Activated CD4-positive, alpha-beta T cell treated with anti-CD3 and anti-CD28 coated beads for 36 hours (primary cell): ENCODE data around the gene PCDHGB2. TPM values are rescaled to one million over a fixed set of nuclear protein-coding genes. Genes with fewer than 3 reads are reported as not detected.
A peak's percentile ranks its signal among the peaks of the same experiment; 100 is the strongest.
"Not testable (repeated sequence)": the region's sequence is repeated elsewhere in the genome, so short reads cannot be mapped to it uniquely, and the experiment has no call there.

Experiments
- ATAC-seq: fragments of 200-7000 bp; cut with Tn5 transposase; one replicate; pipeline ENCODE4 v1.10.0; 2021; ENCODE audit warnings: mild to moderate bottlenecking, moderate library complexity
- CTCF ChIA-PET: fragments of 350-600 bp; sonication (Branson Sonifier 250); formaldehyde crosslinking; loops from one replicate; lab custom pipeline; 2021; ENCODE audit warnings: antibody characterized with exemption; lab: Charles Lee
- POLR2A ChIA-PET: fragments of 350-600 bp; sonication (Branson Sonifier 250); formaldehyde crosslinking; loops from one replicate; lab custom pipeline; 2021; ENCODE audit warnings: antibody characterized with exemption, inconsistent platforms; lab: Charles Lee
- DNase-seq: peaks from one replicate; pipeline ENCODE4 v3.0.0-alpha.2; 2020
- H3K27ac Mint-ChIP-seq: one replicate; pipeline ENCODE4 v1.8.0; 2021; ENCODE audit warnings: mixed read lengths
- H3K27me3 Mint-ChIP-seq: one replicate; pipeline ENCODE4 v1.8.0; 2021; ENCODE audit warnings: mixed read lengths
- H3K36me3 Mint-ChIP-seq: one replicate; pipeline ENCODE4 v1.8.0; 2021; ENCODE audit warnings: low read depth, mixed read lengths
- H3K4me1 Mint-ChIP-seq: one replicate; pipeline ENCODE4 v1.8.0; 2021; ENCODE audit warnings: mixed read lengths
- H3K4me3 Mint-ChIP-seq: one replicate; pipeline ENCODE4 v1.8.0; 2021; ENCODE audit warnings: mild to moderate bottlenecking, moderate library complexity, mixed read lengths
- H3K9me3 Mint-ChIP-seq: one replicate; pipeline ENCODE4 v1.8.0; 2021; ENCODE audit warnings: low read depth, mixed read lengths
- intact Hi-C, 2 experiments: fragments of 100-400 bp; cut with DNase I in 1 of 2; cut with micrococcal nuclease in 1 of 2; formaldehyde crosslinking; loops; one replicate each; pipeline versions ENCODE4 v1.14.2 to v1.15.1; 2022 to 2024; cut with DNase I, micrococcal nuclease
- total RNA-seq, 2 experiments: library from RNA; stranded (reverse); gene quantifications; one replicate each; pipeline ENCODE4 v1.2.3, GENCODE V29; 2021

Gene PCDHGB2
- total RNA-seq, 2 experiments from 2014 or later = 0.07 to 0.18 TPM

DNA sequence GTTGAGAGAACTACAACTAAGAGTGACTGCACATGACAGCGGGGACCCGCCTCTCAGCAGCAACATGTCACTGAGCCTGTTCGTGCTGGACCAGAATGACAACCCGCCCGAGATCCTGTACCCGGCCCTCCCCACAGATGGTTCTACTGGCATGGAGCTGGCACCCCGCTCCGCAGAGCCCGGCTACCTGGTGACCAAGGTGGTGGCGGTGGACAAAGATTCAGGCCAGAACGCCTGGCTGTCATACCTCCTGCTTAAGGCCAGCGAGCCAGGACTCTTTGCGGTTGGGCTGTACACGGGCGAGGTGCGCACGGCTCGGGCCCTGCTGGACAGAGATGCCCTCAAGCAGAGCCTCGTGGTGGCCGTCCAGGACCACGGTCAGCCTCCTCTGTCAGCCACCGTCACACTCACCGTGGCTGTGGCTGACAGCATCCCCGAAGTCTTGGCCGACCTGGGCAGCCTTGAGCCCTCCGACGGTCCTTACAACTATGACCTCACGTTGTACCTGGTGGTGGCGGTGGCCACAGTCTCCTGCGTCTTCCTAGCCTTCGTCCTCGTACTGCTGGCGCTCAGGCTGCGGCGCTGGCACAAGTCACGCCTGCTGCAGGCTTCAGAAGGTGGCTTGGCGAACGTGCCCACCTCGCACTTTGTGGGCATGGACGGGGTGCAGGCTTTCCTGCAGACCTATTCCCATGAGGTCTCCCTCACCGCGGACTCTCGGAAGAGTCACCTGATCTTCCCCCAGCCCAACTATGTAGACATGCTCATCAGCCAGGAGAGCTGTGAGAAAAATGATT is 24.9 kb downstream of the PCDHGB2 start:
- Mint-ChIP-seq H3K27me3 (peaks cover 70% of the 10 kb centered on the region), H3K4me3 (no peak overlapping the region), H3K36me3 (peaks cover 15% of the 10 kb centered on the region), H3K4me1 (no peaks in the 10 kb centered on the region), H3K27ac (no peak overlapping the region), H3K9me3 (peaks cover 35% of the 10 kb centered on the region)
- intact Hi-C loops = no loop called here
- CTCF ChIA-PET = no interaction called here
- no peak for ATAC-seq
- no peak for DNase-seq
- POLR2A ChIA-PET = no interaction called here

GRCh38 chr5:141387557-141388311 is 27.9 kb downstream of the PCDHGB2 start, which contains the start of gene PCDHGB4:
TSS of gene PCDHGB4 (plus strand) at chr5:141387698. CDS start at chr5:141387885, 187 bp downstream.
- peaks cover 42% of the 10 kb centered on the region for H3K9me3 Mint-ChIP-seq
- peak; percentile 56 for DNase-seq
- H3K36me3 Mint-ChIP-seq = peaks cover 18% of the 10 kb centered on the region
- peak; percentile 68 for ATAC-seq
- H3K27ac Mint-ChIP-seq, intact Hi-C loops, H3K4me1 Mint-ChIP-seq: not testable (repeated sequence)
- CTCF ChIA-PET = interaction anchor here (1.2 to 1.3 kb wide), 2 partner anchors 10 to 43 kb away, joined by 3 read pairs; partner anchors contain the start of gene PCDHGB5
- peak within 1 kb of the TSS; percentile 23 for H3K4me3 Mint-ChIP-seq
- H3K27me3 Mint-ChIP-seq = peaks cover 71% of the 10 kb centered on the region
- POLR2A ChIA-PET = interaction anchor here (0.6 kb wide), 1 partner anchor 127 kb away, joined by 3 read pairs; no protein-coding TSS in a partner anchor

GRCh38 chr5:141388661-141389060 is 28.9 kb downstream of the PCDHGB2 start:
- intact Hi-C loops = no loop called here
- peaks cover 21% of the 10 kb centered on the region for H3K36me3 Mint-ChIP-seq
- DNase-seq (no peak), ATAC-seq (no peak)
- peaks cover 43% of the 10 kb centered on the region for H3K9me3 Mint-ChIP-seq
- ChIA-PET CTCF (interaction anchor here (1.2 kb wide), 1 partner anchor 9 kb away, joined by 3 read pairs; the partner anchor contains the start of gene PCDHGB5), POLR2A (no interaction called here)
- H3K27me3 Mint-ChIP-seq = peaks cover 69% of the 10 kb centered on the region
- H3K27ac Mint-ChIP-seq = no peak overlapping the region
- H3K4me1 Mint-ChIP-seq = no peaks in the 10 kb centered on the region
- H3K4me3 Mint-ChIP-seq = no peak overlapping the region

GRCh38 chr5:141389153-141390042 is 29.6 kb downstream of the PCDHGB2 start:
- no peak for ATAC-seq
- Mint-ChIP-seq H3K4me3 (no peak overlapping the region), H3K27ac (no peak overlapping the region), H3K27me3 (peaks cover 69% of the 10 kb centered on the region), H3K9me3 (peaks cover 43% of the 10 kb centered on the region), H3K4me1 (no peaks in the 10 kb centered on the region), H3K36me3 (peaks cover 23% of the 10 kb centered on the region)
- ChIA-PET CTCF (interaction anchor here (0.6 to 2.6 kb wide), 4 partner anchors 14 to 124 kb away, joined by 3 to 7 read pairs (median 4); partner anchors contain the start of gene PCDHGA4), POLR2A (no interaction called here)
- intact Hi-C loops = no loop called here
- no peak for DNase-seq

DNA sequence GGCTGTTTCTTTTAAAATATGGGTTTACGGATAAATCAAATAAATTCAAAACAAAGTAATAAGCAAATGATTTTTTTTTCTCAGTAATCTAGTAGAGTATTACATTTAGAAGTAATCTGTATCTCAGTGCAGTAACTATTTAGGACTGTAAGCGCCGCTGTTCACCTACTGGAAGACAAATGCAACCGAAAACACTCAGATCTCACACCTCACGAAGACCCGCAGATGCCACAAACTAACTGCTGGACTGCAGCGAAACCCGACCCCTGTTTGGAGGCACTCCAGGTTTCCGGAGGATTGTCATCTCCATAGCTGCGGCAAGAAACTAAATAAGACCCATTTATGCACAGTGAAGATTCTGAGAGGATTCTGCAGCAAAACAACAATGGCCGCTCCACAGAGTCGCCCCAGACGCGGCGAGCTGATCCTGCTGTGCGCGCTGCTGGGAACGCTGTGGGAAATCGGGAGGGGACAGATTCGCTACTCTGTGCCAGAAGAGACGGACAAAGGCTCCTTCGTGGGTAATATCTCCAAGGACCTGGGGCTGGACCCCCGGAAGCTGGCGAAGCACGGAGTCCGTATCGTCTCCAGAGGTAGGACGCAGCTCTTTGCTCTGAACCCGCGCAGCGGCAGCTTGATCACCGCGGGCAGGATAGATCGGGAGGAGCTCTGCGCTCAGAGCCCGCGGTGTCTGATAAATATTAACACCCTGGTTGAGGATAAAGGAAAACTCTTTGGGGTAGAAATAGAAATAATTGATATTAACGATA is 32.8 kb downstream of the PCDHGB2 start, which contains the start of gene PCDHGA8:
TSS of gene PCDHGA8 (plus strand) at position 205 of the 770 bp plus-strand sequence. CDS start at position 386, 181 bp downstream.
- DNase-seq (no peak), ATAC-seq (no peak)
- H3K36me3 Mint-ChIP-seq = peaks cover 29% of the 10 kb centered on the region
- H3K4me1 Mint-ChIP-seq = no peaks in the 10 kb centered on the region
- H3K27me3 Mint-ChIP-seq = peaks cover 60% of the 10 kb centered on the region
- H3K9me3 Mint-ChIP-seq = peaks cover 38% of the 10 kb centered on the region
- no peak within 1 kb of the TSS for H3K27ac Mint-ChIP-seq
- ChIA-PET POLR2A (interaction anchor here (0.6 kb wide), 1 partner anchor 62 kb away, joined by 4 read pairs; the partner anchor contains the start of gene PCDHGA1), CTCF (interaction anchor here (0.7 to 1.3 kb wide), 3 partner anchors 28 to 475 kb away, joined by 3 to 4 read pairs (median 3); partner anchors contain the start of genes PCDHGA2 and PCDHGA5)
- H3K4me3 Mint-ChIP-seq = no peak within 1 kb of the TSS
- intact Hi-C loops = no loop called here

GRCh38 chr5:141393267-141393666 is 33.5 kb downstream of the PCDHGB2 start:
- no peak overlapping the region for H3K4me3 Mint-ChIP-seq
- H3K36me3 Mint-ChIP-seq = peaks cover 27% of the 10 kb centered on the region
- ATAC-seq = no peak
- ChIA-PET CTCF (interaction anchor here (0.7 to 1.3 kb wide), 2 partner anchors 55 to 476 kb away, joined by 3 to 4 read pairs; partner anchors contain the start of gene PCDHGA2), POLR2A (no interaction called here)
- DNase-seq = no peak
- intact Hi-C loops = no loop called here
- peaks cover 58% of the 10 kb centered on the region for H3K27me3 Mint-ChIP-seq
- no peaks in the 10 kb centered on the region for H3K4me1 Mint-ChIP-seq
- no peak overlapping the region for H3K27ac Mint-ChIP-seq
- peaks cover 36% of the 10 kb centered on the region for H3K9me3 Mint-ChIP-seq

GRCh38 chr5:141394401-141395187 is 34.8 kb downstream of the PCDHGB2 start:
- CTCF ChIA-PET = interaction anchor here (1.2 to 1.5 kb wide), 2 partner anchors 163 to 169 kb away, joined by 3 to 5 read pairs; no protein-coding TSS in a partner anchor
- POLR2A ChIA-PET, DNase-seq, H3K4me3 Mint-ChIP-seq, H3K4me1 Mint-ChIP-seq, intact Hi-C loops, ATAC-seq, H3K27ac Mint-ChIP-seq: not testable (repeated sequence)
- peaks cover 57% of the 10 kb centered on the region for H3K27me3 Mint-ChIP-seq
- H3K36me3 Mint-ChIP-seq = peaks cover 28% of the 10 kb centered on the region
- H3K9me3 Mint-ChIP-seq = peaks cover 27% of the 10 kb centered on the region

DNA sequence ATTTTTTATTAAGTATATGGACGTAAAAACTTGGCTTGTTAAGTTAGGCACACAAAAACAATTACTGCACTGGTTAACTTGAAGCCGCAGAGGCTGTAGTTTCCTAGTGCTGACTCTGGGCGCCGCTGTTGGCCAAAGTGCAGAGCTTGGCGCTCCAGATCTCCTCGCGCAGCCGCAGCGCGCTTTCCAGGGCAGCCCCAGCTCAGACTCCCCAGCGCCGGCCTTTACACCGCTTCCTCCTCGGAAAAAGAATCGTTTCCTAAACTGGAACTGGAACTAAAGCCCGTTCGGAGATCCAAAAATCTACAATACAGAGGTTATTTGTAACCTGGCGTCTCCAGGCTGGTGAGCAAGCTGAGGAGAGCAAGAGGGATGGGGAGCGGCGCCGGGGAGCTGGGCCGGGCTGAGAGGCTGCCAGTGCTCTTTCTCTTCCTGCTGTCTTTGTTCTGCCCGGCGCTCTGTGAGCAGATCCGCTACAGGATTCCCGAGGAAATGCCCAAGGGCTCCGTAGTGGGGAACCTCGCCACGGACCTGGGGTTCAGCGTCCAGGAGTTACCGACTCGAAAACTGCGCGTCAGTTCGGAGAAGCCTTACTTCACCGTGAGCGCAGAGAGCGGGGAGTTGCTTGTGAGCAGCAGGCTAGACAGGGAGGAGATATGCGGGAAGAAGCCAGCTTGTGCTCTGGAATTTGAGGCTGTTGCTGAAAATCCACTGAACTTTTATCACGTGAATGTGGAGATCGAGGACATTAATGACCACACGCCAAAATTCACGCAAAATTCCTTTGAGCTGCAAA is 38.2 kb downstream of the PCDHGB2 start, which contains the start of gene PCDHGB5:
TSS of gene PCDHGB5 (plus strand) at position 192 of the 796 bp plus-strand sequence. CDS start at position 373, 181 bp downstream.
- intact Hi-C loops, H3K4me1 Mint-ChIP-seq, POLR2A ChIA-PET, H3K27ac Mint-ChIP-seq: not testable (repeated sequence)
- peak; percentile 84 for ATAC-seq
- Mint-ChIP-seq H3K36me3 (peaks cover 25% of the 10 kb centered on the region), H3K4me3 (peak within 1 kb of the TSS; percentile 52), H3K27me3 (peaks cover 53% of the 10 kb centered on the region), H3K9me3 (peaks cover 17% of the 10 kb centered on the region)
- peak; percentile 67 for DNase-seq
- CTCF ChIA-PET = interaction anchor here (0.6 to 2.6 kb wide), 18 partner anchors 9 to 244 kb away, joined by 3 to 14 read pairs (median 4); partner anchors contain the start of genes PCDHGA10, PCDHGA11, PCDHGA12 and PCDHGB6

- H3K27me3 Mint-ChIP-seq = peaks cover 54% of the 10 kb centered on the region
- CTCF ChIA-PET = interaction anchor here (0.7 to 2.3 kb wide), 5 partner anchors 23 to 243 kb away, joined by 3 to 12 read pairs (median 5); partner anchors contain the start of gene PCDHGA11
- ATAC-seq (no peak), DNase-seq (no peak)
- no peaks in the 10 kb centered on the region for H3K4me1 Mint-ChIP-seq
- peaks cover 21% of the 10 kb centered on the region for H3K36me3 Mint-ChIP-seq
- H3K4me3 Mint-ChIP-seq = no peak overlapping the region
- intact Hi-C loops = no loop called here
- H3K9me3 Mint-ChIP-seq = peaks cover 13% of the 10 kb centered on the region
- no peak overlapping the region for H3K27ac Mint-ChIP-seq
- POLR2A ChIA-PET = no interaction called here
These were observed 38.8 kb downstream of the PCDHGB2 start for GRCh38 chr5:141398608-141399007.
